K562 (cell line): ENCODE data around the gene ARHGAP8. TPM values are rescaled to one million over a fixed set of nuclear protein-coding genes. Genes with fewer than 3 reads are reported as not detected.

Experiments
- ATAC-seq: fragments of 200-7000 bp; cut with Tn5 transposase; 3 replicates; pipeline ENCODE4 v1.9.1; 2020; ENCODE audit warnings: moderate library complexity
- BruUV-seq: library from RNA; stranded (reverse); fragments of 400-500 nt; replicated peaks from 2 replicates; lab custom pipeline; 2021; lab: Mats Ljungman, UMichigan
- CTCF ChIA-PET: fragments of 300-600 bp; formaldehyde crosslinking; extraction: SDS; loops from one replicate; lab custom pipeline; 2021; ENCODE audit warnings: low intra/inter-chr PET ratio; lab: Yijun Ruan, JAX
- POLR2A ChIA-PET: fragments of 300-600, 350-650 bp; sonication (Branson Sonifier 250); formaldehyde crosslinking; extraction: SDS; loops from one replicate; lab custom pipeline; 2021; ENCODE audit warnings: antibody characterized with exemption, inconsistent platforms; lab: Yijun Ruan, JAX
- DNase-seq, 4 experiments: peaks; one replicate each; pipeline versions ENCODE4 v3.0.0 to v3.0.0-alpha.2; 2011 to 2018; ENCODE audit warnings: low spot score in 3 of 4, mixed read lengths in 3 of 4; ENCODE audit errors: extremely low read depth in 1 of 4
- FAIRE-seq: peaks from 2 replicates; lab custom pipeline; 2011; peaks lifted over from hg19 to GRCh38; lab: Jason Lieb, UNC
- H2AFZ ChIP-seq: 2 replicates; pipeline ENCODE4 v1.6.0; 2011; ENCODE audit warnings: low read depth, low read length, control low read depth, inconsistent platforms
- H3K27ac ChIP-seq: fragments of 200-600 bp; 3 replicates; pipeline ENCODE4 v1.8.0; 2011; ENCODE audit warnings: low read depth, mild to moderate bottlenecking, control low read depth, inconsistent platforms, low read length, moderate library complexity, mixed read lengths; ENCODE audit errors: extremely low read depth
- H3K27me3 ChIP-seq, 2 experiments: fragments of 300-600 bp in 1 of 2; 2 replicates in 1 of 2; 3 replicates in 1 of 2; pipeline versions ENCODE4 v1.6.0 to v1.8.0; 2011; ENCODE audit warnings: inconsistent platforms in 2 of 2, low read length in 2 of 2, mild to moderate bottlenecking in 1 of 2, mixed read lengths in 1 of 2, moderate library complexity in 1 of 2; ENCODE audit not compliant: control insufficient read depth in 2 of 2, insufficient read depth in 2 of 2
- H3K36me3 ChIP-seq: fragments of 300-600 bp; 3 replicates; pipeline ENCODE4 v1.8.0; 2011; ENCODE audit warnings: mild to moderate bottlenecking, low read length, inconsistent platforms; ENCODE audit not compliant: control insufficient read depth, insufficient read depth
- H3K4me1 ChIP-seq, 2 experiments: fragments of 200-600 bp in 1 of 2; replicated peaks in 1 of 2; 2 replicates in 1 of 2; 3 replicates in 1 of 2; pipeline versions ENCODE4 v1.5.1 to v1.8.0; 2011; ENCODE audit warnings: inconsistent platforms in 2 of 2, low read length in 2 of 2, mild to moderate bottlenecking in 1 of 2, mixed read lengths in 1 of 2, moderate library complexity in 1 of 2; ENCODE audit not compliant: control insufficient read depth in 2 of 2, insufficient read depth in 2 of 2
- H3K4me2 ChIP-seq: 2 replicates; pipeline ENCODE4 v1.6.1; 2011; ENCODE audit warnings: low read length, control low read depth, inconsistent platforms, mixed read lengths; ENCODE audit not compliant: insufficient read depth
- H3K4me3 ChIP-seq: fragments of 200-600 bp; sonication (generic), shearing (Covaris generic); 2 replicates; pipeline ENCODE4 v1.5.1; 2016; ENCODE audit warnings: control low read depth, inconsistent platforms
- H3K79me2 ChIP-seq: fragments of 200-600 bp; 3 replicates; pipeline ENCODE4 v1.8.0; 2011; ENCODE audit warnings: low read length, inconsistent platforms; ENCODE audit not compliant: control insufficient read depth, insufficient read depth
- H3K9ac ChIP-seq, 2 experiments: 2 replicates each; pipeline versions ENCODE4 v1.6.0 to v1.6.1; 2011; ENCODE audit warnings: low read depth in 2 of 2, low read length in 2 of 2, control low read depth in 1 of 2, inconsistent platforms in 1 of 2, mild to moderate bottlenecking in 1 of 2, mixed read lengths in 1 of 2; ENCODE audit not compliant: insufficient read depth in 1 of 2
- H3K9me1 ChIP-seq: one replicate; pipeline ENCODE4 v1.6.0; 2011; ENCODE audit warnings: inconsistent platforms, mild to moderate bottlenecking, low read length, moderate library complexity; ENCODE audit not compliant: control insufficient read depth, insufficient read depth
- H3K9me3 ChIP-seq: replicated peaks from 2 replicates; pipeline ENCODE4 v1.5.1; 2011; ENCODE audit warnings: low read depth, low read length, inconsistent platforms; ENCODE audit not compliant: control insufficient read depth, insufficient read depth
- H4K20me1 ChIP-seq: replicated peaks from 2 replicates; pipeline ENCODE4 v1.6.1; 2011; ENCODE audit warnings: low read length, inconsistent platforms, mixed read lengths; ENCODE audit not compliant: control insufficient read depth, insufficient read depth
- COPS2 ChIP-seq: fragments of 450-650 bp; conservative IDR thresholded peaks from 2 replicates; pipeline ENCODE4 v1.6.1; 2016; ENCODE audit warnings: mild to moderate bottlenecking, moderate library complexity
- HLTF ChIP-seq: fragments of 450-650 bp; IDR thresholded peaks from 2 replicates; pipeline ENCODE4 v1.6.1; 2016
- POLR3G ChIP-seq: IDR thresholded peaks from 2 replicates; pipeline ENCODE4 v1.6.1; 2011; ENCODE audit not compliant: insufficient read length, insufficient replicate concordance; ENCODE audit errors: extremely low read depth
- TAF7 ChIP-seq: fragments of 450-650 bp; IDR thresholded peaks from 2 replicates; pipeline ENCODE4 v1.6.1; 2016; ENCODE audit warnings: missing genetic modification characterization, missing compliant biosample characterization
- TARDBP ChIP-seq: fragments of 450-650 bp; IDR thresholded peaks from 2 replicates; pipeline ENCODE4 v1.6.1; 2016
- ZBTB7A ChIP-seq: IDR thresholded peaks from 2 replicates; pipeline ENCODE4 v1.6.1; 2011; ENCODE audit warnings: low read depth, mild to moderate bottlenecking, low read length, moderate library complexity, borderline replicate concordance; ENCODE audit not compliant: control insufficient read depth
- ZFX ChIP-seq: sonication (generic); formaldehyde crosslinking; IDR thresholded peaks from 2 replicates; pipeline ENCODE4 v1.8.0; 2022; ENCODE audit warnings: mild to moderate bottlenecking, missing genetic modification reagents, moderate library complexity
- ZNF274 ChIP-seq: IDR thresholded peaks from 2 replicates; pipeline ENCODE4 v1.6.1; 2011; ENCODE audit warnings: low read depth, mild to moderate bottlenecking, low read length, moderate library complexity, borderline replicate concordance
- ZNF780A ChIP-seq: fragments of 250-450 bp; sonication (Bioruptor Pico); IDR thresholded peaks from 2 replicates; pipeline ENCODE4 v1.5.0; 2021; ENCODE audit warnings: mild to moderate bottlenecking
- WGBS: fragments of 100-300 bp; shearing (Covaris generic); methylation state at CpG from one replicate; pipeline ENCODE4 v1.1.6; 2016; ENCODE audit warnings: low coverage, mixed read lengths; ENCODE audit not compliant: insufficient coverage; ENCODE audit errors: missing lambda C conversion rate; 5-methylcytosine and 5-hydroxymethylcytosine counted together
- in situ Hi-C: fragments of 300-500 bp; cut with MboI; formaldehyde crosslinking; loops from 4 replicates; pipeline ENCODE4 v1.15.0; 2018; ENCODE audit warnings: inconsistent platforms, mixed read lengths
- intact Hi-C: fragments of 100-400 bp; cut with micrococcal nuclease; formaldehyde crosslinking; loops from 2 replicates; pipeline ENCODE4 v1.14.2; 2022
- polyA plus RNA-seq, 8 experiments: library from polyadenylated mRNA; depleted of rRNA in 4 of 8; stranded (reverse) in 5 of 8; unstranded in 3 of 8; fragments of >200 nt; fragmentation: Nextera tagmentation in 2 of 8; fragmentation: Illumina TruSeq in 1 of 8; extraction: Ambion mirVana in 2 of 8; extraction: Trizol in 1 of 8; gene quantifications; 2 replicates each; pipeline versions ENCODE4 v1.2.1 to v1.2.3, GENCODE V29; 2011 to 2014; ENCODE audit warnings: inconsistent platforms in 1 of 8, missing spikeins in 1 of 8
- total RNA-seq, 7 experiments: library from RNA; depleted of rRNA in 6 of 7; stranded (reverse); fragments of >200 nt in 6 of 7; fragmentation: Illumina TruSeq in 2 of 7; extraction: Trizol in 2 of 7; gene quantifications; 2 replicates each; pipeline versions ENCODE4 v1.2.1 to v1.2.3, GENCODE V29; 2011 to 2021; ENCODE audit warnings: low replicate concordance in 1 of 7

ARHGAP8 gene
- total and polyA plus RNA-seq, 9 of the 15 experiments (the other 6 are each of a cell fraction or from before 2014, with no cell fraction given) = 0.15 to 2.2 (median 0.62) TPM

DNA sequence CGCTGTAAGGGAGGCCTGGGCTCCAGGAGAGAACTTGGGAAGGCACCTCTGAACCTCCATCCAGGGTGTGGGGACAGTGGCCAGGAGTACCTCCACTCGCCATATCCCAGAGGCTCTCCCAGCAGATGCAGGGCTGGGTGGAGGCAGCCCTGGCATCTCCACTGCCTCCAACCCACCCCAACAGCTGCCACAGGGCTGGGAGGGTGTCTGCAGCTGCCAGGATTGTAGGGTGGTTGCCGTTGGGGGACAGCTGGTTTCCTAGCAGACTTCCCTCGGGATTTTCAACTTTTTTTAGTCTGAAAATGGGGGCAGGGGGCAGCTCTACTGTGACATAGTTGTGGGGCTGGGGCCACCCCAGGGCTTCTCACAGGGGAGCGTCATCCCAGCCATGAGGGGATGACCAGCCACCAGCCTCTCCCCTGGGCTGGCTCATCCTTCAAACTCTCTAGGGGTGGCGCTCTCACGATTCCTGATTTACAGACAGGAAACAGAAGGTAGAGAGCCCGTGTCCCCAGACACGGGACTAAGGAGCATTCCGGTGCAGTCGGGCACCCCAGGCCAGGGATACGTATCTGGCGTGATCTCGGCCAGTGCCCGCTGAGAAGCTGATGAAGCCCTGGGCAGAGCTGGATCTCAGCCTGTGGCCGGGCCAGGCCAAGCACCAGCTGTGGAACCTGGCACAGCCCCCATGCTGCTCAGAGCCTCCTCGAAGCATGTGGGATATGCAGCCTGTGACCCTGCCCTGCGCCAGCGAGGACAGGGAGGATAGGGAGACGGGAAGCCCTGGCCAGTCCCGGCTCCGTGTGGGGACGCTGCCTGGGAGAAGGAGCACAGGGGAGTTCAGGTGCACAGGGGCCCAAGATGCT, 40.5 kb upstream of the ARHGAP8 start:
- H3K79me2 ChIP-seq = peaks cover 3% of the 10 kb centered on the region; the same call in 1 of the 3 replicates
- 96% methylated on average over 14 of the region's 23 CpGs for WGBS
- DNase-seq = no peak
- no peaks in the 10 kb centered on the region for H3K27me3 ChIP-seq
- CTCF ChIA-PET = no interaction called here
- ATAC-seq = no peak
- in situ Hi-C loops = no loop called here
- POLR2A ChIA-PET = no interaction called here
- no peaks in the 10 kb centered on the region for H3K9me3 ChIP-seq
- no peak for FAIRE-seq
- H2AFZ ChIP-seq = no peak overlapping the region
- H4K20me1 ChIP-seq = peaks cover 16% of the 10 kb centered on the region
- intact Hi-C loops = no loop called here
- no TSS peak for BruUV-seq
- no peak overlapping the region for H3K4me3 ChIP-seq
- H3K9me1 ChIP-seq = no peaks in the 10 kb centered on the region
- peaks cover 5 to 44% of the 10 kb centered on the region in 2 experiments; a peak in 3 of 5 replicates for H3K4me1 ChIP-seq
- no peak overlapping the region for H3K27ac ChIP-seq
- TF ChIP-seq COPS2 (no peak), POLR3G (no peak), ZNF274 (no peak), ZNF780A (CRISPR knock-in tag) (no peak), ZFX (no peak), ZBTB7A (no peak), TARDBP (no peak), HLTF (no peak), TAF7 (no peak)
- H3K4me2 ChIP-seq = no peak overlapping the region
- H3K9ac ChIP-seq = peak overlapping the region in 1 of 2 experiments; percentile 13; a peak in 1 of 4 replicates
- H3K36me3 ChIP-seq = peaks cover 7% of the 10 kb centered on the region; the same call in 1 of the 3 replicates
